ENCODE results near the gene CNTNAP2. TPM values are rescaled to one million over a fixed set of nuclear protein-coding genes. Genes with fewer than 3 reads are reported as not detected.

The CNTNAP2 gene
- total RNA-seq, 2 experiments from 2014 or later, result 0.28 TPM; not detected in 1

DNA sequence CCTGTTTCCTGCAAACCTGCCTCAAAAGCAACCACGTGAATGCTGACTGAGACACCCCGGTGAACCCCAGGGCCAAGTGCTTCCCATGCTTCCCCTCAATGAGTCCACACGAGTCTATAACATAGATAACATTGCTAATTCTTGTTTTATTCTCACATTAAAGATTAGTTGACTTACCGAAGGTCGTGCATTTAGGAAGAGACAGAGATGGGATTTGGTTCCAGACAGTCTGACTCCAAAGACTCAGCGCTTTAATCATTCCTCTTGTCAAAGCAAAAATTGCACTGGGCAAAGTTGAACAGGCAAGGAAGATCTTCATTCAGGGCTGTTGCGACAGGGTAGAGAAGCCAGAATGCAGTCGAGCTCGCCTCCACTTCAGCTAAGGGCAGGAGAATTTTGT lies 2038.4 kb downstream of the CNTNAP2 start:
- CTCF ChIA-PET (ENCODE audit: unreplicated experiment), result no interaction called here
- Histone ChIP-seq H3K9me2 (ENCODE audit: insufficient read depth, low read length) (no peaks in the 10 kb centered on the region), H3K36me3 (ENCODE audit: insufficient read depth, low read length) (no peaks in the 10 kb centered on the region), H3K4me2 (ENCODE audit: low read length) (no peak overlapping the region), H3K9me3 (ENCODE audit: low read length) (no peaks in the 10 kb centered on the region), H3K27ac (ENCODE audit: low read depth, low read length, poor library complexity, severe bottlenecking) (no peak overlapping the region), H2AFZ (ENCODE audit: low read length) (no peak overlapping the region), H4K20me1 (ENCODE audit: insufficient read depth, low read length) (no peaks in the 10 kb centered on the region), H3K4me1 (ENCODE audit: insufficient read depth, low read length, poor library complexity, severe bottlenecking) (no peaks in the 10 kb centered on the region), H3K79me2 (ENCODE audit: insufficient read depth, low read depth, low read length) (no peaks in the 10 kb centered on the region), H3K4me3 (ENCODE audit: low read depth, low read length, poor library complexity, severe bottlenecking) (no peak overlapping the region)
- POLR2A ChIA-PET, result no interaction called here
- intact Hi-C loops (cut with micrococcal nuclease; ENCODE audit: unreplicated experiment), result no loop called here
- TF ChIP-seq, protein P1, sequence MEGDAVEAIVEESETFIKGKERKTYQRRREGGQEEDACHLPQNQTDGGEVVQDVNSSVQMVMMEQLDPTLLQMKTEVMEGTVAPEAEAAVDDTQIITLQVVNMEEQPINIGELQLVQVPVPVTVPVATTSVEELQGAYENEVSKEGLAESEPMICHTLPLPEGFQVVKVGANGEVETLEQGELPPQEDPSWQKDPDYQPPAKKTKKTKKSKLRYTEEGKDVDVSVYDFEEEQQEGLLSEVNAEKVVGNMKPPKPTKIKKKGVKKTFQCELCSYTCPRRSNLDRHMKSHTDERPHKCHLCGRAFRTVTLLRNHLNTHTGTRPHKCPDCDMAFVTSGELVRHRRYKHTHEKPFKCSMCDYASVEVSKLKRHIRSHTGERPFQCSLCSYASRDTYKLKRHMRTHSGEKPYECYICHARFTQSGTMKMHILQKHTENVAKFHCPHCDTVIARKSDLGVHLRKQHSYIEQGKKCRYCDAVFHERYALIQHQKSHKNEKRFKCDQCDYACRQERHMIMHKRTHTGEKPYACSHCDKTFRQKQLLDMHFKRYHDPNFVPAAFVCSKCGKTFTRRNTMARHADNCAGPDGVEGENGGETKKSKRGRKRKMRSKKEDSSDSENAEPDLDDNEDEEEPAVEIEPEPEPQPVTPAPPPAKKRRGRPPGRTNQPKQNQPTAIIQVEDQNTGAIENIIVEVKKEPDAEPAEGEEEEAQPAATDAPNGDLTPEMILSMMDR (conservative IDR thresholded peaks at IDR 0.05; ENCODE audit: low read length), result no peak
- TF ChIP-seq EZH2phosphoT487 (IDR thresholded peaks at IDR 0.05; ENCODE audit: borderline replicate concordance, low read depth, low read length), result no peak
- no TSS peak for BruUV-seq (replicated peaks)
- no peak for DNase-seq (ENCODE audit: low spot score)

DNA sequence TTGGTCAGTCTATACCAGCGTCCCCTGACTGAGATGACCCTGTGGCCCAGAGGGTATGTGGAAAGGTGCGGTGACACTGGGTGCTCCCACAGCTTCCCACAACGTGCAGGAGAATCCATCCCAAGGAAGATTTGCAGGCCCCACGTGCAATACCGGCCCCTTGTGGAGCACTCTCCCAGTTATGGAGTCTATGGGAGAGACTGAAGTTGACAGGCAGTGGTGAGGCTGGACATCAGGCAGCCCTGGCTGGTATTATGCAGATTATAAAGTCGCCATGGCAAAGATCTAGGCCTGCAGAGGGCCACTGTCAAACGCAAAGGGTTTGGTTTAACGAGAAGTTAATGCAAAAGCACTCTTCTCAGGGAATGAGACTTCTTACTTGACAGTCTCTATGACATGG lies 2039.2 kb downstream of the CNTNAP2 start:
- Histone ChIP-seq H3K27ac (ENCODE audit: low read depth, low read length, poor library complexity, severe bottlenecking) (no peak overlapping the region), H2AFZ (ENCODE audit: low read length) (no peak overlapping the region), H3K4me2 (ENCODE audit: low read length) (no peak overlapping the region), H3K9me2 (ENCODE audit: insufficient read depth, low read length) (no peaks in the 10 kb centered on the region), H3K9me3 (ENCODE audit: low read length) (no peaks in the 10 kb centered on the region), H4K20me1 (ENCODE audit: insufficient read depth, low read length) (no peaks in the 10 kb centered on the region), H3K4me1 (ENCODE audit: insufficient read depth, low read length, poor library complexity, severe bottlenecking) (no peaks in the 10 kb centered on the region), H3K79me2 (ENCODE audit: insufficient read depth, low read depth, low read length) (no peaks in the 10 kb centered on the region), H3K36me3 (ENCODE audit: insufficient read depth, low read length) (no peaks in the 10 kb centered on the region), H3K4me3 (ENCODE audit: low read depth, low read length, poor library complexity, severe bottlenecking) (no peak overlapping the region)
- BruUV-seq (replicated peaks), result no TSS peak
- TF ChIP-seq, protein P1 (conservative IDR thresholded peaks at IDR 0.05; ENCODE audit: low read length), result no peak
- DNase-seq (ENCODE audit: low spot score), result no peak
- POLR2A ChIA-PET, result no interaction called here
- CTCF ChIA-PET (ENCODE audit: unreplicated experiment), result no interaction called here
- intact Hi-C loops (cut with micrococcal nuclease; ENCODE audit: unreplicated experiment), result no loop called here

DNA sequence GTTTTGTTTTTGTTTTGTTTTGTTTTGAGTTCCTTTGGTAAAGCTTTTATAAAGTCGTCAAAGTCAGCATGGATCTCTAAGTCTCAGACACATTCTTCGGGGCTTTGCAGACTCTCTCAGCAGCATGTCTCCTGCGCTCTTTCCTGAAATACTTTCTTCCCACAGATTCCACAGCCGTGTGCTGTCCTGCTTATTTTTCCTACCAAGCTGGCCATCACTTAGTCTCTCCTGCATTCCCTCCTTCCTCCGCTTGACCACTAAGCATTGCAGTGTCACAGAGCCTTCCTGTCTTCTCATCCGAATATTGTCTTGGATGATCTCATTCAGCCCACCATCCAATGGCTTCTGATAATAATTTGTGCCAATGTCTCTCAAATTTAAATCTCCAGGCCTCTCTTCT lies 2039.6 kb downstream of the CNTNAP2 start:
- H3K9me2 ChIP-seq (ENCODE audit: insufficient read depth, low read length), result no peaks in the 10 kb centered on the region
- no TSS peak for BruUV-seq (replicated peaks)
- TF ChIP-seq EZH2phosphoT487 (IDR thresholded peaks at IDR 0.05; ENCODE audit: borderline replicate concordance, low read depth, low read length), result no peak
- TF ChIP-seq, protein P1 (conservative IDR thresholded peaks at IDR 0.05; ENCODE audit: low read length), result no peak
- H3K4me2 ChIP-seq (ENCODE audit: low read length), result no peak overlapping the region
- ChIA-PET POLR2A (no interaction called here), CTCF (ENCODE audit: unreplicated experiment) (no interaction called here)
- H3K4me1 ChIP-seq (ENCODE audit: insufficient read depth, low read length, poor library complexity, severe bottlenecking), result no peaks in the 10 kb centered on the region
- no peak overlapping the region for H3K27ac ChIP-seq (ENCODE audit: low read depth, low read length, poor library complexity, severe bottlenecking)
- no peak for DNase-seq (ENCODE audit: low spot score)
- no peaks in the 10 kb centered on the region for H3K9me3 ChIP-seq (ENCODE audit: low read length)
- intact Hi-C loops (cut with micrococcal nuclease; ENCODE audit: unreplicated experiment), result no loop called here
- H2AFZ ChIP-seq (ENCODE audit: low read length), result no peak overlapping the region
- H3K36me3 ChIP-seq (ENCODE audit: insufficient read depth, low read length), result no peaks in the 10 kb centered on the region
- H3K4me3 ChIP-seq (ENCODE audit: low read depth, low read length, poor library complexity, severe bottlenecking), result no peak overlapping the region
- H3K79me2 ChIP-seq (ENCODE audit: insufficient read depth, low read depth, low read length), result no peaks in the 10 kb centered on the region
- H4K20me1 ChIP-seq (ENCODE audit: insufficient read depth, low read length), result no peaks in the 10 kb centered on the region
